A673 (cell line): ENCODE data around the gene CEP63.

Source experiments
- EZH2 ChIP-seq: fragments of 200-600 bp; sonication (generic); IDR thresholded peaks from 2 replicates; pipeline ENCODE4 v1.6.1; 2017; ENCODE audit warnings: borderline replicate concordance, low read depth, mild to moderate bottlenecking, mixed read lengths, antibody characterized with exemption, low read length; ENCODE audit not compliant: poor library complexity, severe bottlenecking
- TF ChIP-seq, protein P1 (sequence below): fragments of 300-800, 200-600 bp; sonication (generic); conservative IDR thresholded peaks from 2 replicates; pipeline ENCODE4 v1.5.1; 2017; ENCODE audit warnings: low read depth, mild to moderate bottlenecking, antibody characterized with exemption, low read length, moderate library complexity, mixed read lengths

DNA sequence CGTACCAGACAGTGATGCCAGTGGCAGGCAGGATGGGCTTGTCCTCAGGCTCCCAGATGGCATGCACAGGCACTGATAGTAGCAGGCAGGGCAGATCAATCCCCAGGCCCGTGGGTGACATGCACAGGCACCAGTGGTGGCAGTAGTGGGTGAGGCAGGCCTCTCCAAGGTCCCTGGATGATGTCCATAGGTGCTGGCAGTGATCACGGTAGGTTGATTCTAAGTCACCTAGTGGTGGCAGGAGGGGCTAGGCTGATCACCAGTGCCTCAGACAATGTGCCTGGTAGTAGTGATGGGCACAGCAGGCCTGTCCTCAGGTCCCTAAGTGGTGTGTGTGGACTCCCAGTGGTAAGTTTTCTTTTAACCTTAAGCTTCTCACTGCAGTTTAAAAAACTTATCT lies 19.6 kb downstream of the CEP63 start:
- TF ChIP-seq, protein P1, sequence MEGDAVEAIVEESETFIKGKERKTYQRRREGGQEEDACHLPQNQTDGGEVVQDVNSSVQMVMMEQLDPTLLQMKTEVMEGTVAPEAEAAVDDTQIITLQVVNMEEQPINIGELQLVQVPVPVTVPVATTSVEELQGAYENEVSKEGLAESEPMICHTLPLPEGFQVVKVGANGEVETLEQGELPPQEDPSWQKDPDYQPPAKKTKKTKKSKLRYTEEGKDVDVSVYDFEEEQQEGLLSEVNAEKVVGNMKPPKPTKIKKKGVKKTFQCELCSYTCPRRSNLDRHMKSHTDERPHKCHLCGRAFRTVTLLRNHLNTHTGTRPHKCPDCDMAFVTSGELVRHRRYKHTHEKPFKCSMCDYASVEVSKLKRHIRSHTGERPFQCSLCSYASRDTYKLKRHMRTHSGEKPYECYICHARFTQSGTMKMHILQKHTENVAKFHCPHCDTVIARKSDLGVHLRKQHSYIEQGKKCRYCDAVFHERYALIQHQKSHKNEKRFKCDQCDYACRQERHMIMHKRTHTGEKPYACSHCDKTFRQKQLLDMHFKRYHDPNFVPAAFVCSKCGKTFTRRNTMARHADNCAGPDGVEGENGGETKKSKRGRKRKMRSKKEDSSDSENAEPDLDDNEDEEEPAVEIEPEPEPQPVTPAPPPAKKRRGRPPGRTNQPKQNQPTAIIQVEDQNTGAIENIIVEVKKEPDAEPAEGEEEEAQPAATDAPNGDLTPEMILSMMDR = no peak
- TF ChIP-seq EZH2 = no peak
